ENCODE data around the gene TUBB.

Gene TUBB

DNA sequence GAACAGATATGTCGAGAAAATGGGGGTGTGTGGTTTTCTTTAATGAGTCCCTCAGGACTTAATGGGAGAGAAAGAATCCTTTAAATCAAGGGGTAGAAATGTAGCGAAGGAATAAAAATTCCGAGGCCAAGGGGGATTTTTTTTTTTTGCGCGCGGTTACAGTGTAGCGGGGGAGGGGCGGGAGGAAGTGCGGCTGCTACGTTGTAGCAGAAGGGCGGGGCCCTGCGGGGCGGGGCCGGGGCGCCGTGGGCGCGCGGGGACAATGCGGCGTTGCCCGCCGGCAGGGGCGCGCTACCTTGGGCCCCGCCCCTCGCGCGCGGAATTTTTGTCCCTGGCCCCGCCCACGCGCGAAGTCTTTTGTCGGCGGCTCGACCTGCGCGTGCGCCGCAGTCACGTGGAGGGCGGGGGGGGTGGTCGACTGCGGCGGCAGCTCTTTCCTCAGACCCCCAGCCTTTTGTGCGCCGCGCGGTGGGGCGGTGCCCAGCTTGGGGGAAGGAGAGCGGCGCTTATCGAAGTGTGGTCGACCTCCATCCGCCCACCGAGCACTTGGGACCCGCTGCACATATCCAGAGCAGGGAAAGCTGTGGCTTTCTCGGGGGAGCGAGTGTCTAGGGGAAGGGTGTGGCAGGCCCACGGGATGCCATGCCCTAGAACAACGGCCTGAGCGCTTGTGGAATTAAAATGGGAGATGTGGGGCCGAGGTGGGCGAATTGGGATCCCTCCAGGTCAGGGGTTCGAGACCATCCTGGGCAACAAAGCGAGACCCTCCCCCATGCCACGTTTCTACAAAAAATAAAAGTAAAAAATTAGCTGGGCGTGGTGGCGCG lies 1.3 kb downstream of the TUBB start (continued):
- TF ChIP-seq, protein P1, sequence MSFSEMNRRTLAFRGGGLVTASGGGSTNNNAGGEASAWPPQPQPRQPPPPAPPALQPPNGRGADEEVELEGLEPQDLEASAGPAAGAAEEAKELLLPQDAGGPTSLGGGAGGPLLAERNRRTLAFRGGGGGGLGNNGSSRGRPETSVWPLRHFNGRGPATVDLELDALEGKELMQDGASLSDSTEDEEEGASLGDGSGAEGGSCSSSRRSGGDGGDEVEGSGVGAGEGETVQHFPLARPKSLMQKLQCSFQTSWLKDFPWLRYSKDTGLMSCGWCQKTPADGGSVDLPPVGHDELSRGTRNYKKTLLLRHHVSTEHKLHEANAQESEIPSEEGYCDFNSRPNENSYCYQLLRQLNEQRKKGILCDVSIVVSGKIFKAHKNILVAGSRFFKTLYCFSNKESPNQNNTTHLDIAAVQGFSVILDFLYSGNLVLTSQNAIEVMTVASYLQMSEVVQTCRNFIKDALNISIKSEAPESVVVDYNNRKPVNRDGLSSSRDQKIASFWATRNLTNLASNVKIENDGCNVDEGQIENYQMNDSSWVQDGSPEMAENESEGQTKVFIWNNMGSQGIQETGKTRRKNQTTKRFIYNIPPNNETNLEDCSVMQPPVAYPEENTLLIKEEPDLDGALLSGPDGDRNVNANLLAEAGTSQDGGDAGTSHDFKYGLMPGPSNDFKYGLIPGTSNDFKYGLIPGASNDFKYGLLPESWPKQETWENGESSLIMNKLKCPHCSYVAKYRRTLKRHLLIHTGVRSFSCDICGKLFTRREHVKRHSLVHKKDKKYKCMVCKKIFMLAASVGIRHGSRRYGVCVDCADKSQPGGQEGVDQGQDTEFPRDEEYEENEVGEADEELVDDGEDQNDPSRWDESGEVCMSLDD (tag by site-specific recombination; IDR thresholded peaks at IDR 0.05), result 0 out of 2 replicates have a peak, but pooled peaks have one; percentile 9
- TF ChIP-seq ZXDB (tag by site-specific recombination; IDR thresholded peaks at IDR 0.05) (peak; percentile 72), ZNF707 (tag by site-specific recombination; IDR thresholded peaks at IDR 0.05) (no peak), TCF7L2 (IDR thresholded peaks at IDR 0.05; ENCODE audit: borderline replicate concordance, low read depth, low read length) (no peak; the same call in 1 of the 2 replicates), ZNF138 (tag by site-specific recombination; IDR thresholded peaks at IDR 0.05; ENCODE audit: borderline replicate concordance) (no peak), ZNF121 (tag by site-specific recombination; IDR thresholded peaks at IDR 0.05) (no peak), ZNF391 (tag by site-specific recombination; IDR thresholded peaks at IDR 0.05; ENCODE audit: borderline replicate concordance, low read depth) (no peak), ZNF664 (tag by site-specific recombination; IDR thresholded peaks at IDR 0.05) (no peak; the same call in 1 of the 2 replicates), ZBTB8A (tag by site-specific recombination; IDR thresholded peaks at IDR 0.05) (peak; percentile 91; the same call in 1 of the 2 replicates), ZNF792 (tag by site-specific recombination; IDR thresholded peaks at IDR 0.05) (no peak), ZBTB21 (tag by site-specific recombination; IDR thresholded peaks at IDR 0.05) (peak; percentile 40; the same call in 1 of the 2 replicates), MYNN (tag by site-specific recombination; IDR thresholded peaks at IDR 0.05; ENCODE audit: borderline replicate concordance) (no peak), ZNF529 (tag by site-specific recombination; IDR thresholded peaks at IDR 0.05; ENCODE audit: insufficient replicate concordance) (no peak), ZNF776 (tag by site-specific recombination; IDR thresholded peaks at IDR 0.05; ENCODE audit: borderline replicate concordance) (no peak), ZNF530 (tag by site-specific recombination; IDR thresholded peaks at IDR 0.05; ENCODE audit: low read depth) (no peak), GLIS2 (tag by site-specific recombination; IDR thresholded peaks at IDR 0.05) (peak; percentile 98), MEIS1 (CRISPR knock-in tag; IDR thresholded peaks at IDR 0.05; ENCODE audit: borderline replicate concordance) (no peak), ZNF239 (tag by site-specific recombination; IDR thresholded peaks at IDR 0.05) (no peak), ZNF549 (tag by site-specific recombination; IDR thresholded peaks at IDR 0.05) (no peak), ZNF140 (tag by site-specific recombination; IDR thresholded peaks at IDR 0.05) (no peak), ZSCAN16 (tag by site-specific recombination; IDR thresholded peaks at IDR 0.05) (no peak), ZNF132 (tag by site-specific recombination; IDR thresholded peaks at IDR 0.05; ENCODE audit: borderline replicate concordance) (no peak), ZNF670 (tag by site-specific recombination; IDR thresholded peaks at IDR 0.05; ENCODE audit: low read depth) (no peak)
- TF ChIP-seq, protein P2, sequence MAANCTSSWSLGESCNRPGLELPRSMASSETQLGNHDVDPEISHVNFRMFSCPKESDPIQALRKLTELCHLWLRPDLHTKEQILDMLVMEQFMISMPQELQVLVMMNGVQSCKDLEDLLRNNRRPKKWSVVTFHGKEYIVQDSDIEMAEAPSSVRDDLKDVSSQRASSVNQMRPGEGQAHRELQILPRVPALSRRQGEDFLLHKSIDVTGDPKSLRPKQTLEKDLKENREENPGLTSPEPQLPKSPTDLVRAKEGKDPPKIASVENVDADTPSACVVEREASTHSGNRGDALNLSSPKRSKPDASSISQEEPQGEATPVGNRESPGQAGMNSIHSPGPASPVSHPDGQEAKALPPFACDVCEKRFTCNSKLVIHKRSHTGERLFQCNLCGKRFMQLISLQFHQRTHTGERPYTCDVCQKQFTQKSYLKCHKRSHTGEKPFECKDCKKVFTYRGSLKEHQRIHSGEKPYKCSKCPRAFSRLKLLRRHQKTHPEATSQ (tag by site-specific recombination; IDR thresholded peaks at IDR 0.05), result no peak
- TF ChIP-seq, protein P3, sequence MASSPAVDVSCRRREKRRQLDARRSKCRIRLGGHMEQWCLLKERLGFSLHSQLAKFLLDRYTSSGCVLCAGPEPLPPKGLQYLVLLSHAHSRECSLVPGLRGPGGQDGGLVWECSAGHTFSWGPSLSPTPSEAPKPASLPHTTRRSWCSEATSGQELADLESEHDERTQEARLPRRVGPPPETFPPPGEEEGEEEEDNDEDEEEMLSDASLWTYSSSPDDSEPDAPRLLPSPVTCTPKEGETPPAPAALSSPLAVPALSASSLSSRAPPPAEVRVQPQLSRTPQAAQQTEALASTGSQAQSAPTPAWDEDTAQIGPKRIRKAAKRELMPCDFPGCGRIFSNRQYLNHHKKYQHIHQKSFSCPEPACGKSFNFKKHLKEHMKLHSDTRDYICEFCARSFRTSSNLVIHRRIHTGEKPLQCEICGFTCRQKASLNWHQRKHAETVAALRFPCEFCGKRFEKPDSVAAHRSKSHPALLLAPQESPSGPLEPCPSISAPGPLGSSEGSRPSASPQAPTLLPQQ (tag by site-specific recombination; IDR thresholded peaks at IDR 0.05), result no peak; the same call in 1 of the 2 replicates
- TF ChIP-seq, protein P4, sequence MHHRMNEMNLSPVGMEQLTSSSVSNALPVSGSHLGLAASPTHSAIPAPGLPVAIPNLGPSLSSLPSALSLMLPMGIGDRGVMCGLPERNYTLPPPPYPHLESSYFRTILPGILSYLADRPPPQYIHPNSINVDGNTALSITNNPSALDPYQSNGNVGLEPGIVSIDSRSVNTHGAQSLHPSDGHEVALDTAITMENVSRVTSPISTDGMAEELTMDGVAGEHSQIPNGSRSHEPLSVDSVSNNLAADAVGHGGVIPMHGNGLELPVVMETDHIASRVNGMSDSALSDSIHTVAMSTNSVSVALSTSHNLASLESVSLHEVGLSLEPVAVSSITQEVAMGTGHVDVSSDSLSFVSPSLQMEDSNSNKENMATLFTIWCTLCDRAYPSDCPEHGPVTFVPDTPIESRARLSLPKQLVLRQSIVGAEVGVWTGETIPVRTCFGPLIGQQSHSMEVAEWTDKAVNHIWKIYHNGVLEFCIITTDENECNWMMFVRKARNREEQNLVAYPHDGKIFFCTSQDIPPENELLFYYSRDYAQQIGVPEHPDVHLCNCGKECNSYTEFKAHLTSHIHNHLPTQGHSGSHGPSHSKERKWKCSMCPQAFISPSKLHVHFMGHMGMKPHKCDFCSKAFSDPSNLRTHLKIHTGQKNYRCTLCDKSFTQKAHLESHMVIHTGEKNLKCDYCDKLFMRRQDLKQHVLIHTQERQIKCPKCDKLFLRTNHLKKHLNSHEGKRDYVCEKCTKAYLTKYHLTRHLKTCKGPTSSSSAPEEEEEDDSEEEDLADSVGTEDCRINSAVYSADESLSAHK (tag by site-specific recombination; IDR thresholded peaks at IDR 0.05), result no peak
- TF ChIP-seq, protein P5, sequence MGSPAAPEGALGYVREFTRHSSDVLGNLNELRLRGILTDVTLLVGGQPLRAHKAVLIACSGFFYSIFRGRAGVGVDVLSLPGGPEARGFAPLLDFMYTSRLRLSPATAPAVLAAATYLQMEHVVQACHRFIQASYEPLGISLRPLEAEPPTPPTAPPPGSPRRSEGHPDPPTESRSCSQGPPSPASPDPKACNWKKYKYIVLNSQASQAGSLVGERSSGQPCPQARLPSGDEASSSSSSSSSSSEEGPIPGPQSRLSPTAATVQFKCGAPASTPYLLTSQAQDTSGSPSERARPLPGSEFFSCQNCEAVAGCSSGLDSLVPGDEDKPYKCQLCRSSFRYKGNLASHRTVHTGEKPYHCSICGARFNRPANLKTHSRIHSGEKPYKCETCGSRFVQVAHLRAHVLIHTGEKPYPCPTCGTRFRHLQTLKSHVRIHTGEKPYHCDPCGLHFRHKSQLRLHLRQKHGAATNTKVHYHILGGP (tag by site-specific recombination; IDR thresholded peaks at IDR 0.05), result no peak
- TF ChIP-seq, protein P6, sequence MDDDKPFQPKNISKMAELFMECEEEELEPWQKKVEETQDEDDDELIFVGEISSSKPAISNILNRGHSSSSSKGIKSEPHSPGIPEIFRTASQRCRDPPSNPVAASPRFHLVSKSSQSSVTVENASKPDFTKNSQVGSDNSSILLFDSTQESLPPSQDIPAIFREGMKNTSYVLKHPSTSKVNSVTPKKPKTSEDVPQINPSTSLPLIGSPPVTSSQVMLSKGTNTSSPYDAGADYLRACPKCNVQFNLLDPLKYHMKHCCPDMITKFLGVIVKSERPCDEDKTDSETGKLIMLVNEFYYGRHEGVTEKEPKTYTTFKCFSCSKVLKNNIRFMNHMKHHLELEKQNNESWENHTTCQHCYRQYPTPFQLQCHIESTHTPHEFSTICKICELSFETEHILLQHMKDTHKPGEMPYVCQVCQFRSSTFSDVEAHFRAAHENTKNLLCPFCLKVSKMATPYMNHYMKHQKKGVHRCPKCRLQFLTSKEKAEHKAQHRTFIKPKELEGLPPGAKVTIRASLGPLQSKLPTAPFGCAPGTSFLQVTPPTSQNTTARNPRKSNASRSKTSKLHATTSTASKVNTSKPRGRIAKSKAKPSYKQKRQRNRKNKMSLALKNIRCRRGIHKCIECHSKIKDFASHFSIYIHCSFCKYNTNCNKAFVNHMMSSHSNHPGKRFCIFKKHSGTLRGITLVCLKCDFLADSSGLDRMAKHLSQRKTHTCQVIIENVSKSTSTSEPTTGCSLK (tag by site-specific recombination; IDR thresholded peaks at IDR 0.05), result no peak
